Measurements from ENCODE around the gene RHBDF2.

- TF ChIP-seq CTCF (conservative IDR thresholded peaks at IDR 0.05): no peak
- TF ChIP-seq EZH2 (IDR thresholded peaks at IDR 0.05; ENCODE audit: low read depth): no peak
Observed at GRCh38 chr17:76496464-76496863, 4.8 kb downstream of the RHBDF2 start.

Data from PC-9 (cell line).